GM19043 (cell line): ENCODE results near the gene MAG.
"Not testable (repeated sequence)": the region's sequence is repeated elsewhere in the genome, so short reads cannot be mapped to it uniquely, and the experiment has no call there.

Source experiments
- ATAC-seq: cut with Tn5 transposase; IDR thresholded peaks from one replicate; pipeline ENCODE4 v1.9.1; 2021; ENCODE audit warnings: low read depth; ENCODE audit not compliant: unreplicated experiment

MAG gene

GRCh38 chr19:35355791-35356460 lies 64.0 kb downstream of the MAG start:
- ATAC-seq = no peak

DNA sequence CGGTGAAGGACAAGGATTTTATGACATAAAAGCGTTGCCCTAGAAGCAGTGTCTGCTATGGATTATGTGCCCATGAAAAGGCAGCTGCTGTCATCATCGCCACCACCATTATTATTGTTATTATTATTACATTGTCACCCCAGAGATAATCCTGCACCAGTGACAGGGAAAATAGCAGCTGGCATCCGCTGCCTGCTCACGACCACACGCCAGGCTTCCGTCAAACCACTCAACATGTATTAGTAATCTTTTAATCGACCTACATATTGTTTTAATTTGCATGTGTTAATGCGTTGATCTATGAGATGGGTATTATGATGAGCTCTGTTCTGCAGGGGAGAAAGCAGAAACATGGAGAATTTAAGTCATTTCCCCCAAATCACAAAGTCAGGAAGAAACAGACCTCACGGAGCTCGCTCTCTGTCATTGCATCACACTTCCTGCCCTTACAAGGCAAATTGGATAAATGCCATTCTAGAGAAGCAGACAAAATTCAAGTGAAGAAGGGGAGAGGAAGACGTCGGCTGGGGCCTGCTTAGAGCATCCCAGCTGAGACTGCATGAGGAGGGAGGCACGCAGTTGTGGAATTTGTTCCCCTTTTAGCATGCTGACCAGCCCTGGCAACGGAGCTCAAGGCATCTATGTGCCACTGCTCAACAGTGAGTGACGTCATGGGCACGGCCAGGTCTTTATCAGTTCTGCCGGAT lies 66.1 kb downstream of the MAG start, which contains the start of gene FFAR3:
Gene FFAR3, plus strand, starts transcription at position 594 of the 707 bp plus-strand sequence. CDS start 431 bp downstream, outside the sequence.
- no peak for ATAC-seq

- ATAC-seq = not testable (repeated sequence)
Observed at GRCh38 chr19:35358834-35359233, 66.9 kb downstream of the MAG start.

DNA sequence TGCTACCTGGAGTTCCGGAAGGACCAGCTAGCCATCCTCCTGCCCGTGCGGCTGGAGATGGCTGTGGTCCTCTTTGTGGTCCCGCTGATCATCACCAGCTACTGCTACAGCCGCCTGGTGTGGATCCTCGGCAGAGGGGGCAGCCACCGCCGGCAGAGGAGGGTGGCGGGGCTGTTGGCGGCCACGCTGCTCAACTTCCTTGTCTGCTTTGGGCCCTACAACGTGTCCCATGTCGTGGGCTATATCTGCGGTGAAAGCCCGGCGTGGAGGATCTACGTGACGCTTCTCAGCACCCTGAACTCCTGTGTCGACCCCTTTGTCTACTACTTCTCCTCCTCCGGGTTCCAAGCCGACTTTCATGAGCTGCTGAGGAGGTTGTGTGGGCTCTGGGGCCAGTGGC lies 67.4 kb downstream of the MAG start:
- ATAC-seq = not testable (repeated sequence)

DNA sequence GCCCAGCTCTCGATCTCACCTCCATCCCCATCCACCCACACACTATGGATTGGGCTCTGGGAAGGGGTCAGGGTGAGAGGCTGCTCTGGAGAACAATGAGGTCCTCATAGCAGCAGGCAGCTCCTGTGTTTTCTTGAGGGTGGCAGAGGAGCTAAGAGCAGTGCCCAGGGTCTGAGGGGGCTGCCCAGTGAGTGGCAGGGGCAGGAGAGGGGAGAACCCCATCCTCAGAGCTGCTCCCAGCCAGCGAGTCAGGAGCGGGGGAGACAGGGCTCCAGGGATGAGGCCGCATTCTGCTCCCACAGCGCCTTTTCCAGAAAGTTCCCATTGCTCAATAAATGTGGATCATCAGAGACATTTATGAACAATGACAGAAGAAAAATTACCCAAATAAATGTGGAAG lies 68.1 kb downstream of the MAG start:
- not testable (repeated sequence) for ATAC-seq

- ATAC-seq = no peak
Observed at GRCh38 chr19:35360880-35361420, 69.0 kb downstream of the MAG start.

- no peak for ATAC-seq
Observed at GRCh38 chr19:35362261-35363000, 70.5 kb downstream of the MAG start.

GRCh38 chr19:35363001-35363590 lies 71.1 kb downstream of the MAG start:
- no peak for ATAC-seq
